Mesendoderm (in vitro differentiated cells): ENCODE measurements around the gene ANKIB1.
"Not testable (repeated sequence)": the region's sequence is repeated elsewhere in the genome, so short reads cannot be mapped to it uniquely, and the experiment has no call there.

Source experiments
- DNase-seq: peaks from one replicate; pipeline ENCODE4 v3.0.0; 2013
- H2AK5ac ChIP-seq: 2 replicates; pipeline ENCODE4 v1.6.1; 2013; ENCODE audit warnings: low read length, inconsistent platforms
- H2BK120ac ChIP-seq: 2 replicates; pipeline ENCODE4 v1.6.1; 2013; ENCODE audit warnings: low read depth, mild to moderate bottlenecking, low read length, moderate library complexity, mixed read lengths
- H2BK15ac ChIP-seq: replicated peaks from 2 replicates; pipeline ENCODE4 v1.6.1; 2013; ENCODE audit warnings: low read depth, mild to moderate bottlenecking, moderate library complexity
- H2BK5ac ChIP-seq: 2 replicates; pipeline ENCODE4 v1.6.1; 2013; ENCODE audit warnings: low read length, inconsistent platforms
- H3K18ac ChIP-seq: 2 replicates; pipeline ENCODE4 v1.6.1; 2013; ENCODE audit warnings: mild to moderate bottlenecking, low read length, mixed read lengths
- H3K23ac ChIP-seq: one replicate; pipeline ENCODE4 v1.6.1; 2013; ENCODE audit warnings: low read length
- H3K27ac ChIP-seq: 2 replicates; pipeline ENCODE4 v1.5.1; 2013; ENCODE audit warnings: low read depth, mild to moderate bottlenecking, inconsistent platforms, low read length, moderate library complexity
- H3K27me3 ChIP-seq: 2 replicates; pipeline ENCODE4 v1.6.1; 2013; ENCODE audit warnings: low read length, control low read depth, mild to moderate bottlenecking, inconsistent platforms; ENCODE audit not compliant: insufficient read depth, poor library complexity
- H3K36me3 ChIP-seq: 2 replicates; pipeline ENCODE4 v1.6.1; 2013; ENCODE audit warnings: low read length, inconsistent platforms; ENCODE audit not compliant: control insufficient read depth, insufficient read depth
- H3K4ac ChIP-seq: one replicate; pipeline ENCODE4 v1.6.1; 2013; ENCODE audit warnings: low read depth, mild to moderate bottlenecking, low read length, moderate library complexity
- H3K4me1 ChIP-seq: 2 replicates; pipeline ENCODE4 v1.6.1; 2013; ENCODE audit warnings: low read depth, low read length, inconsistent platforms; ENCODE audit not compliant: control insufficient read depth
- H3K4me2 ChIP-seq: 2 replicates; pipeline ENCODE4 v1.6.1; 2013; ENCODE audit warnings: low read length
- H3K4me3 ChIP-seq: 2 replicates; pipeline ENCODE4 v1.5.1; 2013; ENCODE audit warnings: mild to moderate bottlenecking, low read length
- H3K56ac ChIP-seq: one replicate; pipeline ENCODE4 v1.6.1; 2013; ENCODE audit warnings: low read length
- H3K79me1 ChIP-seq: 2 replicates; pipeline ENCODE4 v1.6.1; 2013; ENCODE audit warnings: low read length, inconsistent platforms
- H3K79me2 ChIP-seq: 2 replicates; pipeline ENCODE4 v1.6.1; 2013; ENCODE audit warnings: mild to moderate bottlenecking, low read length; ENCODE audit not compliant: control insufficient read depth, insufficient read depth
- H3K9ac ChIP-seq: 2 replicates; pipeline ENCODE4 v1.6.1; 2013; ENCODE audit warnings: low read length, inconsistent platforms
- H4K5ac ChIP-seq: one replicate; pipeline ENCODE4 v1.6.1; 2013; ENCODE audit warnings: low read length
- H4K8ac ChIP-seq: one replicate; pipeline ENCODE4 v1.6.1; 2013; ENCODE audit warnings: low read depth, mild to moderate bottlenecking, control low read depth, low read length, moderate library complexity
- WGBS: extraction: QIAGEN DNeasy Blood & Tissue Kit; methylation state at CpG from one replicate; pipeline ENCODE4 v1.1.7; 2013; ENCODE audit warnings: low lambda C conversion rate, missing lambda C conversion rate; ENCODE audit not compliant: insufficient coverage; ENCODE audit errors: extremely low coverage; 5-methylcytosine and 5-hydroxymethylcytosine counted together

ANKIB1 gene

GRCh38 chr7:92356406-92356805, 110.6 kb downstream of the ANKIB1 start:
- H4K8ac ChIP-seq, result no peak overlapping the region
- no peak for DNase-seq

GRCh38 chr7:92357260-92357659, 111.5 kb downstream of the ANKIB1 start:
- Histone ChIP-seq H2BK5ac (no peak overlapping the region), H3K36me3 (no peaks in the 10 kb centered on the region), H3K9ac (no peak overlapping the region), H4K5ac (no peak overlapping the region), H3K23ac (no peak overlapping the region), H3K79me2 (no peaks in the 10 kb centered on the region), H3K27me3 (no peaks in the 10 kb centered on the region), H3K4me3 (no peak overlapping the region), H3K18ac (no peak overlapping the region), H4K8ac (no peak overlapping the region), H2BK120ac (no peak overlapping the region), H3K4me2 (no peak overlapping the region), H3K56ac (no peak overlapping the region), H2BK15ac (no peak overlapping the region), H3K27ac (no peak overlapping the region), H3K79me1 (no peaks in the 10 kb centered on the region), H3K4me1 (no peaks in the 10 kb centered on the region), H2AK5ac (no peak overlapping the region), H3K4ac (no peak overlapping the region)
- WGBS, result no CpG with 5 or more reads among the region's 4 CpGs
- peak; percentile 16 for DNase-seq

More at GRCh38 chr7:92356406-92356805, 110.6 kb downstream of the ANKIB1 start:
- Histone ChIP-seq H3K9ac (no peak overlapping the region), H3K23ac (no peak overlapping the region), H2BK5ac (no peak overlapping the region), H2BK120ac (no peak overlapping the region), H3K27me3 (no peaks in the 10 kb centered on the region), H3K4me2 (no peak overlapping the region), H3K4me3 (no peak overlapping the region), H3K79me1 (no peaks in the 10 kb centered on the region), H3K18ac (no peak overlapping the region), H3K27ac (no peak overlapping the region), H3K36me3 (no peaks in the 10 kb centered on the region), H3K4ac (no peak overlapping the region), H4K5ac (no peak overlapping the region), H3K4me1 (no peaks in the 10 kb centered on the region), H2BK15ac (no peak overlapping the region), H3K79me2 (no peaks in the 10 kb centered on the region), H3K56ac (no peak overlapping the region), H2AK5ac (no peak overlapping the region)

- H3K18ac ChIP-seq, H3K4me1 ChIP-seq, H3K4me3 ChIP-seq, H3K79me2 ChIP-seq, H3K23ac ChIP-seq, H3K56ac ChIP-seq, H3K36me3 ChIP-seq, H2BK5ac ChIP-seq, H3K4me2 ChIP-seq, H3K4ac ChIP-seq, H4K5ac ChIP-seq, H2BK120ac ChIP-seq, H3K27ac ChIP-seq, DNase-seq, H4K8ac ChIP-seq, H3K79me1 ChIP-seq, H3K27me3 ChIP-seq, H2BK15ac ChIP-seq, H3K9ac ChIP-seq, H2AK5ac ChIP-seq: not testable (repeated sequence)
- WGBS, result no CpG with 5 or more reads among the region's 2 CpGs
Measured at GRCh38 chr7:92359179-92359578, 113.4 kb downstream of the ANKIB1 start.

- H3K4ac ChIP-seq, result no peak overlapping the region
- H2BK5ac ChIP-seq, result no peak overlapping the region
- DNase-seq, result no peak
- H3K27me3 ChIP-seq, result no peaks in the 10 kb centered on the region
- no peaks in the 10 kb centered on the region for H3K79me1 ChIP-seq
- no peak overlapping the region for H3K4me2 ChIP-seq
- no peaks in the 10 kb centered on the region for H3K79me2 ChIP-seq
- no peak overlapping the region for H3K27ac ChIP-seq
- no CpG with 5 or more reads among the region's 3 CpGs for WGBS
- H3K4me3 ChIP-seq, result no peak overlapping the region
- no peaks in the 10 kb centered on the region for H3K4me1 ChIP-seq
- H3K23ac ChIP-seq, result no peak overlapping the region
- H3K56ac ChIP-seq, result no peak overlapping the region
- no peak overlapping the region for H2BK15ac ChIP-seq
- H2AK5ac ChIP-seq, result no peak overlapping the region
- no peak overlapping the region for H4K5ac ChIP-seq
- H2BK120ac ChIP-seq, result no peak overlapping the region
- H3K9ac ChIP-seq, result no peak overlapping the region
- H3K18ac ChIP-seq, result no peak overlapping the region
- no peak overlapping the region for H4K8ac ChIP-seq
- H3K36me3 ChIP-seq, result no peaks in the 10 kb centered on the region
Measured at GRCh38 chr7:92359801-92360200, 114.0 kb downstream of the ANKIB1 start.

- Histone ChIP-seq H2BK120ac (no peak overlapping the region), H4K8ac (no peak overlapping the region), H3K56ac (no peak overlapping the region), H3K18ac (no peak overlapping the region), H3K27me3 (no peaks in the 10 kb centered on the region), H3K4ac (no peak overlapping the region), H3K23ac (no peak overlapping the region), H2BK15ac (no peak overlapping the region), H3K36me3 (no peaks in the 10 kb centered on the region), H3K4me2 (no peak overlapping the region), H2BK5ac (no peak overlapping the region), H3K4me1 (no peaks in the 10 kb centered on the region), H4K5ac (no peak overlapping the region), H2AK5ac (no peak overlapping the region), H3K4me3 (no peak overlapping the region), H3K9ac (no peak overlapping the region), H3K79me2 (no peaks in the 10 kb centered on the region), H3K79me1 (no peaks in the 10 kb centered on the region), H3K27ac (no peak overlapping the region)
- WGBS, result no CpG with 5 or more reads among the region's 1 CpG
- no peak for DNase-seq
Measured at GRCh38 chr7:92360387-92360786, 114.6 kb downstream of the ANKIB1 start.

GRCh38 chr7:92362131-92362530, 116.4 kb downstream of the ANKIB1 start:
- no peaks in the 10 kb centered on the region for H3K36me3 ChIP-seq
- no peak overlapping the region for H3K4ac ChIP-seq
- no peak overlapping the region for H3K23ac ChIP-seq
- H4K8ac ChIP-seq, result no peak overlapping the region
- no peak overlapping the region for H3K4me3 ChIP-seq
- H3K4me1 ChIP-seq, result no peaks in the 10 kb centered on the region
- H2BK120ac ChIP-seq, result no peak overlapping the region
- H2BK5ac ChIP-seq, result no peak overlapping the region
- WGBS, result no CpG with 5 or more reads among the region's 2 CpGs
- H3K4me2 ChIP-seq, result no peak overlapping the region
- H3K79me2 ChIP-seq, result no peaks in the 10 kb centered on the region
- H3K9ac ChIP-seq, result no peak overlapping the region
- H3K27me3 ChIP-seq, result no peaks in the 10 kb centered on the region
- no peaks in the 10 kb centered on the region for H3K79me1 ChIP-seq
- no peak overlapping the region for H3K27ac ChIP-seq
- H4K5ac ChIP-seq, result no peak overlapping the region
- no peak for DNase-seq
- H3K18ac ChIP-seq, result no peak overlapping the region
- H2BK15ac ChIP-seq, result no peak overlapping the region
- no peak overlapping the region for H2AK5ac ChIP-seq
- H3K56ac ChIP-seq, result no peak overlapping the region
